HepG2 (cell line): ENCODE measurements around the gene CLDN7. TPM values are rescaled to one million over a fixed set of nuclear protein-coding genes. Genes with fewer than 3 reads are reported as not detected.
A peak's percentile ranks its signal among the peaks of the same experiment; 100 is the strongest.

Experiments used
- ERF ChIP-seq: IDR thresholded peaks from 2 replicates; pipeline ENCODE4 v1.6.1; 2018; ENCODE audit warnings: missing biosample characterization, missing genetic modification reagents
- GABPB1 ChIP-seq: IDR thresholded peaks from 2 replicates; pipeline ENCODE4 v1.6.1; 2016; ENCODE audit warnings: mild to moderate bottlenecking, missing genetic modification reagents, moderate library complexity, missing compliant biosample characterization
- KDM2A ChIP-seq: sonication (generic); formaldehyde crosslinking; IDR thresholded peaks from 2 replicates; pipeline ENCODE4 v1.4.0; 2020; ENCODE audit warnings: low read depth, missing genetic modification reagents, borderline replicate concordance
- KLF13 ChIP-seq: sonication (generic); formaldehyde crosslinking; IDR thresholded peaks from 2 replicates; pipeline ENCODE4 v1.4.0; 2020; ENCODE audit warnings: mild to moderate bottlenecking, missing genetic modification reagents
- KLF6 ChIP-seq: IDR thresholded peaks from 2 replicates; pipeline ENCODE4 v1.8.0; 2016; ENCODE audit warnings: missing biosample characterization, missing genetic modification reagents
- LCORL ChIP-seq, 2 experiments: fragments of 450-650 bp in 1 of 2; sonication (generic) in 1 of 2; formaldehyde crosslinking in 1 of 2; IDR thresholded peaks; 2 replicates each; pipeline versions ENCODE4 v1.5.0 to v1.6.1; 2017 to 2020; ENCODE audit warnings: antibody characterized with exemption in 1 of 2, missing genetic modification reagents in 1 of 2
- RBM39 ChIP-seq: fragments of 200-400 bp; formaldehyde crosslinking; IDR thresholded peaks from one replicate; pipeline ENCODE4 v1.6.1; 2018; ENCODE audit warnings: antibody characterized with exemption, mild to moderate bottlenecking, low read depth, low read length; ENCODE audit not compliant: poor library complexity, severe bottlenecking
- RFX1 ChIP-seq: fragments of 450-650 bp; IDR thresholded peaks from 2 replicates; pipeline ENCODE4 v1.6.1; 2017
- SMARCC2 ChIP-seq: fragments of 450-650 bp; IDR thresholded peaks from 2 replicates; pipeline ENCODE4 v1.6.1; 2017; ENCODE audit warnings: antibody characterized with exemption, mild to moderate bottlenecking
- SOX5 ChIP-seq: IDR thresholded peaks from 2 replicates; pipeline ENCODE4 v1.6.1; 2016; ENCODE audit warnings: borderline replicate concordance
- TARDBP ChIP-seq: sonication (generic); formaldehyde crosslinking; IDR thresholded peaks from 2 replicates; pipeline ENCODE4 v1.8.0; 2022; ENCODE audit warnings: mild to moderate bottlenecking, missing genetic modification reagents
- TBL1XR1 ChIP-seq: fragments of 150-350 bp; IDR thresholded peaks from 2 replicates; pipeline ENCODE4 v1.6.1; 2014; ENCODE audit warnings: borderline replicate concordance, low read length; ENCODE audit not compliant: partially characterized antibody
- ZFP36 ChIP-seq: fragments of 150-350 bp; IDR thresholded peaks from 2 replicates; pipeline ENCODE4 v1.6.1; 2018; ENCODE audit warnings: borderline replicate concordance, low read length, low read depth; ENCODE audit not compliant: partially characterized antibody
- ZFY ChIP-seq: sonication (generic); formaldehyde crosslinking; IDR thresholded peaks from 2 replicates; pipeline ENCODE4 v1.4.0; 2020; ENCODE audit warnings: missing genetic modification reagents
- ZNF136 ChIP-seq: sonication (generic); formaldehyde crosslinking; IDR thresholded peaks from 2 replicates; pipeline ENCODE4 v1.8.1; 2022; ENCODE audit warnings: low read depth, mild to moderate bottlenecking, moderate library complexity, missing genetic modification reagents
- ZNF235 ChIP-seq: sonication (generic); formaldehyde crosslinking; IDR thresholded peaks from 2 replicates; pipeline ENCODE4 v1.8.1; 2023; ENCODE audit warnings: mild to moderate bottlenecking, missing genetic modification reagents, borderline replicate concordance
- ZNF343 ChIP-seq: sonication (generic); formaldehyde crosslinking; IDR thresholded peaks from 2 replicates; pipeline ENCODE4 v1.4.0; 2020; ENCODE audit warnings: mild to moderate bottlenecking, missing genetic modification reagents
- ZNF761 ChIP-seq: sonication (generic); formaldehyde crosslinking; conservative IDR thresholded peaks from 2 replicates; pipeline ENCODE4 v1.4.0; 2020; ENCODE audit warnings: mild to moderate bottlenecking, missing genetic modification reagents
- ZNF772 ChIP-seq: sonication (generic); formaldehyde crosslinking; IDR thresholded peaks from 2 replicates; pipeline ENCODE4 v1.5.0; 2020; ENCODE audit warnings: mild to moderate bottlenecking, missing genetic modification reagents
- polyA plus RNA-seq, 8 experiments: library from polyadenylated mRNA; depleted of rRNA in 3 of 8; stranded (reverse) in 7 of 8; unstranded in 1 of 8; fragments of >200 nt; fragmentation: Illumina TruSeq in 4 of 8; extraction: Trizol in 4 of 8; gene quantifications; 2 replicates each; pipeline versions ENCODE4 v1.2.1 to v1.2.3, GENCODE V29; 2011 to 2016; ENCODE audit warnings: low read depth in 4 of 8, missing spikeins in 1 of 8, mixed read lengths in 1 of 8; ENCODE audit not compliant: insufficient read depth in 1 of 8
- total RNA-seq, 5 experiments: library from RNA; depleted of rRNA; stranded (reverse); fragments of >200 nt; fragmentation: Illumina TruSeq; extraction: Trizol; gene quantifications; 2 replicates each; pipeline ENCODE4 v1.2.3, GENCODE V29; 2016; ENCODE audit warnings: low read depth in 1 of 5
- TF ChIP-seq, protein P1 (sequence below): sonication (generic); formaldehyde crosslinking; IDR thresholded peaks from 2 replicates; pipeline ENCODE4 v1.4.0; 2020; ENCODE audit warnings: missing genetic modification reagents; ENCODE audit errors: not compliant biosample characterization
- TF ChIP-seq, protein P2 (sequence below): fragments of 450-650 bp; IDR thresholded peaks from 2 replicates; pipeline ENCODE4 v1.6.1; 2016
- TF ChIP-seq, protein P3 (sequence below): sonication (generic); formaldehyde crosslinking; conservative IDR thresholded peaks from 2 replicates; pipeline ENCODE4 v1.4.0; 2020; ENCODE audit warnings: missing genetic modification reagents

Gene CLDN7
- total and polyA plus RNA-seq, 2 of the 13 experiments (the other 11 are each of a cell fraction or from before 2014, with no cell fraction given): not detected

DNA sequence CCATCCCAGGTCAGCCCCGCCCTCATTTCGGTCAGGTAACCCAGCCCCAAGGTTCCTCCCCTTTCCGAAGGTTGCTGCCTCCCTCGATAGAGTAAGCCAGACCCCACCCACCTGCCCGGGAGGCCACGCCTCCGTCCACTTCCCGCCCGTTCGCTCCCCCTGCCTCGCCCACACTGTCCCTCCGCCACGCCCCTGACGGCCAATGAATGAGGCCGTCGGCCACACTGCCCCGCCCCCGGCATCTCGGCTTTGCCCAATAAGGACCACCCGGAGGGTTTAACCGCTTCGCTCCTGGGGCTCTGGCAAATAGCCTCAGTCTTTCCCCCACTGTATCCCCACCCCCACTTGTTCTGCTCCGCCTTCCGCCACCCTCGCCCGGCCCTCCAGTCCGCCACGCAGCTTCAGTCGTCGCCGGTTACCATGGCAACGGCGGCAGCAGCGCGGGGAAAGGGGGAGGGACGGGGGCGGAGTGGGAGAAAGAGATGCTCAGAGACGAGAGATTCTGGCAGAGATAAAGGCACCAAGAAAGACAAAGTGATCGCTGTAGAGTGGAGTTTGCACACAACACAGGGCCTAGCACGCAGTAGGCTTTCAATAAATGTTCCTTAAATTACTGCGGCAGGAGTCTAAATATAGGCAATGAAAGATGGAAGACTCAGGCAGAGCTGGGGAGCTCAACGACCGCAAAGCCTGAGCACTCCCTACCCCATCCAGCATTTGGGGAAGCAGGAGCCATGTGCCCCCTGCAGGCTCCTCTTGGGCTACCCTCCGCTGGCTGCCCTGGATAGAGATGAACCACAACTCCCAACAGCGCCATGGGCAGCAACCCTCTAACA lies 47.8 kb downstream of the CLDN7 start (continued):
- TF ChIP-seq ZFY (CRISPR knock-in tag) (0 out of 2 replicates have a peak, but pooled peaks have one; percentile 41), ZFP36 (no peak), KLF13 (no peak), ZNF235 (CRISPR knock-in tag) (no peak), ZNF761 (CRISPR knock-in tag) (peak; percentile 82; the same call in 1 of the 2 replicates), SMARCC2 (no peak), RBM39 (no peak), LCORL (IDR thresholded peaks at IDR 0.05) (no peak), LCORL (CRISPR knock-in tag; IDR thresholded peaks at IDR 0.05) (peak; percentile 68; the same call in 1 of the 2 replicates), SOX5 (0 out of 2 replicates have a peak, but pooled peaks have one; percentile 0), RFX1 (peak; percentile 72), ZNF343 (CRISPR knock-in tag) (0 out of 2 replicates have a peak, but pooled peaks have one; percentile 46), TBL1XR1 (peak; percentile 74), ZNF772 (0 out of 2 replicates have a peak, but pooled peaks have one; percentile 54), ERF (CRISPR knock-in tag) (no peak), KDM2A (peak; percentile 25; the same call in 1 of the 2 replicates), KLF6 (CRISPR knock-in tag) (0 out of 2 replicates have a peak, but pooled peaks have one; percentile 7), ZNF136 (CRISPR knock-in tag) (0 out of 2 replicates have a peak, but pooled peaks have one; percentile 41), GABPB1 (CRISPR knock-in tag) (peak; percentile 57), TARDBP (0 out of 2 replicates have a peak, but pooled peaks have one; percentile 39)
- TF ChIP-seq, protein P1, sequence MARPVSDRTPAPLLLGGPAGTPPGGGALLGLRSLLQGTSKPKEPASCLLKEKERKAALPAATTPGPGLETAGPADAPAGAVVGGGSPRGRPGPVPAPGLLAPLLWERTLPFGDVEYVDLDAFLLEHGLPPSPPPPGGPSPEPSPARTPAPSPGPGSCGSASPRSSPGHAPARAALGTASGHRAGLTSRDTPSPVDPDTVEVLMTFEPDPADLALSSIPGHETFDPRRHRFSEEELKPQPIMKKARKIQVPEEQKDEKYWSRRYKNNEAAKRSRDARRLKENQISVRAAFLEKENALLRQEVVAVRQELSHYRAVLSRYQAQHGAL (CRISPR knock-in tag): peak; percentile 49
- TF ChIP-seq, protein P2, sequence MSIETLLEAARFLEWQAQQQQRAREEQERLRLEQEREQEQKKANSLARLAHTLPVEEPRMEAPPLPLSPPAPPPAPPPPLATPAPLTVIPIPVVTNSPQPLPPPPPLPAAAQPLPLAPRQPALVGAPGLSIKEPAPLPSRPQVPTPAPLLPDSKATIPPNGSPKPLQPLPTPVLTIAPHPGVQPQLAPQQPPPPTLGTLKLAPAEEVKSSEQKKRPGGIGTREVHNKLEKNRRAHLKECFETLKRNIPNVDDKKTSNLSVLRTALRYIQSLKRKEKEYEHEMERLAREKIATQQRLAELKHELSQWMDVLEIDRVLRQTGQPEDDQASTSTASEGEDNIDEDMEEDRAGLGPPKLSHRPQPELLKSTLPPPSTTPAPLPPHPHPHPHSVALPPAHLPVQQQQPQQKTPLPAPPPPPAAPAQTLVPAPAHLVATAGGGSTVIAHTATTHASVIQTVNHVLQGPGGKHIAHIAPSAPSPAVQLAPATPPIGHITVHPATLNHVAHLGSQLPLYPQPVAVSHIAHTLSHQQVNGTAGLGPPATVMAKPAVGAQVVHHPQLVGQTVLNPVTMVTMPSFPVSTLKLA: peak; percentile 33; the same call in 1 of the 2 replicates
- TF ChIP-seq, protein P3, sequence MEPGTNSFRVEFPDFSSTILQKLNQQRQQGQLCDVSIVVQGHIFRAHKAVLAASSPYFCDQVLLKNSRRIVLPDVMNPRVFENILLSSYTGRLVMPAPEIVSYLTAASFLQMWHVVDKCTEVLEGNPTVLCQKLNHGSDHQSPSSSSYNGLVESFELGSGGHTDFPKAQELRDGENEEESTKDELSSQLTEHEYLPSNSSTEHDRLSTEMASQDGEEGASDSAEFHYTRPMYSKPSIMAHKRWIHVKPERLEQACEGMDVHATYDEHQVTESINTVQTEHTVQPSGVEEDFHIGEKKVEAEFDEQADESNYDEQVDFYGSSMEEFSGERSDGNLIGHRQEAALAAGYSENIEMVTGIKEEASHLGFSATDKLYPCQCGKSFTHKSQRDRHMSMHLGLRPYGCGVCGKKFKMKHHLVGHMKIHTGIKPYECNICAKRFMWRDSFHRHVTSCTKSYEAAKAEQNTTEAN (CRISPR knock-in tag): 0 out of 2 replicates have a peak, but pooled peaks have one; percentile 4
